GM10266 (cell line): ENCODE results near the gene UVRAG.

Experiments
- DNase-seq: peaks from one replicate; pipeline ENCODE4 v3.0.0; 2012; ENCODE audit errors: extremely low spot score
- TF ChIP-seq, protein P1 (sequence below): IDR thresholded peaks from 2 replicates; pipeline ENCODE4 v1.5.1; 2012; ENCODE audit warnings: mild to moderate bottlenecking, low read depth; ENCODE audit not compliant: control insufficient read depth, insufficient read depth; ENCODE audit errors: missing control alignments

Gene UVRAG

DNA sequence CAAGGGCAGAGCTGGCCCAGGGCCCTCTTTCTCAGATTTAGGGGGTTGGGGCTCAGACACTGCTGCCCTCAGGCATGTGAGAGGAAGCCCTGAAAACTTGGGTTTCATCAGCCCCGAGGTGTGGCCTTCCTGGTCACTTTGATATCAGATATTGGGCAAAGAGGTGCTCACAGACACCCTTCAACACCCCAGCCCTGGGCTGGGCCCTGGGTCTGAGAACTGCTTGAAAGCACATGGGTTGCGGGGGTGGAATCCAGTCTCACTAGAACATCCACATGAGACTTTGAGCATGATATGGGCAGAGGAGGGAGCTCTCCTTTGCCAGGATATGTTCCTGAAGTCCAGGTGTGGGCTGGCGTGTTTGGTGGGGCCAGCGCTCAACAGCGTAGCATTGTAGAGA is 36.0 kb upstream of the UVRAG start:
- no peak for DNase-seq

DNA sequence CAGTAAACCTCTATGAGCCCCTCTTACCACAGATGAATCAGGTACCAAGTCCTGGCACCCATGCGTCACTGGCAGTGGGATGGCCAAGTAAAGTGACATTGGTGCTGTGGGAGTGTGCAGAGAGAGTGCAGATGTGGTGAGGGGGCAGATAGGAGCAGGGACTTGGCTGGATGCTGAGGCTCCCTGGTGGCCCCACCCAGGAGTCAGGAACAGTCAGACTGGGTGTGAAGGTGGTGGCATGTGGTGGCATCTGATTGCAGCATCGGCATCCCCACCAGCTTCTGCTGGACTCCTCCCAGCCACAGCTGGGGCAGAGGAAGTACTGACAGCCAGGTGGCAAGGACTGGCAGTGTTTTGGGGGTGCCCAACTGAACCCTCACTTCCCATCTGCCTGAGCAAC is 35.0 kb upstream of the UVRAG start:
- DNase-seq, result no peak
- TF ChIP-seq, protein P1, sequence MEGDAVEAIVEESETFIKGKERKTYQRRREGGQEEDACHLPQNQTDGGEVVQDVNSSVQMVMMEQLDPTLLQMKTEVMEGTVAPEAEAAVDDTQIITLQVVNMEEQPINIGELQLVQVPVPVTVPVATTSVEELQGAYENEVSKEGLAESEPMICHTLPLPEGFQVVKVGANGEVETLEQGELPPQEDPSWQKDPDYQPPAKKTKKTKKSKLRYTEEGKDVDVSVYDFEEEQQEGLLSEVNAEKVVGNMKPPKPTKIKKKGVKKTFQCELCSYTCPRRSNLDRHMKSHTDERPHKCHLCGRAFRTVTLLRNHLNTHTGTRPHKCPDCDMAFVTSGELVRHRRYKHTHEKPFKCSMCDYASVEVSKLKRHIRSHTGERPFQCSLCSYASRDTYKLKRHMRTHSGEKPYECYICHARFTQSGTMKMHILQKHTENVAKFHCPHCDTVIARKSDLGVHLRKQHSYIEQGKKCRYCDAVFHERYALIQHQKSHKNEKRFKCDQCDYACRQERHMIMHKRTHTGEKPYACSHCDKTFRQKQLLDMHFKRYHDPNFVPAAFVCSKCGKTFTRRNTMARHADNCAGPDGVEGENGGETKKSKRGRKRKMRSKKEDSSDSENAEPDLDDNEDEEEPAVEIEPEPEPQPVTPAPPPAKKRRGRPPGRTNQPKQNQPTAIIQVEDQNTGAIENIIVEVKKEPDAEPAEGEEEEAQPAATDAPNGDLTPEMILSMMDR, result no peak

More for the DNA sequence above, 36.0 kb upstream of the UVRAG start:
- TF ChIP-seq, protein P1, result no peak

DNA sequence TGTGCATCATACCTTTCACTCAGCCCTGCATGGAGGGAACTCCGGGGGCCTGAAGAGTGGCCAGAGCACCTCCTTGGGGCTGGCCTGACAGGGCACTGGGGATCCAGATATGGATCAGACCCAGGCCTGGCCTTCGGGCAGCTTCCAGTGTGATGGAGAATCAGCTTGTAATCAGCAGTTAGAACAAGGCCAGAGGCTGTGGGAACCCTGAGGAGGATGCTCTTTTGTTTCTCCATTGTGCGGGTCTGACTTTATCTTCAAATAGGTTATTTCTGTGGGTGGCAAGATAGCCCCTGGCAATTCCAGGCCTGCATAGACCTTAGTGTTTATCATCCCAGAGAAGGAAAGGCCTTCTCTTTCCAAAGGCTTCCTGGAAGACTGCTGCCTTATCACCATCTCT is 34.1 kb upstream of the UVRAG start:
- TF ChIP-seq, protein P1, result no peak
- no peak for DNase-seq

DNA sequence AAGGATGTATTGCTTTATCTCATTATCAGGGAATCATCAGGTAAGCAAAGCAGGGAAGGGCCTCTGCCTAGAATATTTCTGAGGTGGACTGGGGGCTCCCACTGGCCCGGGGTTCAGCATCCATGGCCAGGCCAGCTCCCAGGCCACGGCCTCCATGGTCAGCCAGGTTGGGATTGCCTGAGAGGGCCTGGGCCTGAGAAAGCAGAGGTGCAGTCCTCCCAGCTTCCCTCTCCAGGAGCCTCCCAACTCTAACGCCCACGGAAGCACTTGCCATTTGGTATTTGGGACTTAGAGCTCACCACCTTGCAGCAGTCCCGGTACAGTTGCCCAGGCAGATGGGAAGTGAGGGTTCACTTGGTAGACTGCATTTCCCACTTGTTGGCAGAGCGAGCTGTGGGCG is 33.7 kb upstream of the UVRAG start:
- TF ChIP-seq, protein P1, result no peak
- DNase-seq, result no peak

DNA sequence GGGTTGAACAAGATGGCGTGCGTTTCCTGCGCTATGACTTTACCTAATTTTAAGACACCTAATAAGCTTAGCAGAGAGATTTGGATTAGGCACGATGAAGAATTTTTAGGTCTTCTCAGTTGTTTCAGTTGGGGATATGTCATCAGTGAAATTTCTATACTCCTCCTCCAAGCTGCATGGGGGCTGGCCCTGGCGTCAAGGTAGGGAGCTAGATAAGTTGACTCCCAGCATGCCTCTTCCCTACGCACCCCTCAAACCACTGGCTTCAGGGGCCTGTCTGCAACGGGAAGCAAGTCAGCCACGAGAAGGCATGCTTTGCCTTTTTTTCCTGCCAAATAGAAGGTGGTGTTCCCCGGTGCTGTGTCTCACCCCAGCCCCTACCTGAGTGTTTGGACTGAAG is 33.2 kb upstream of the UVRAG start:
- DNase-seq, result no peak
- TF ChIP-seq, protein P1, result no peak

DNA sequence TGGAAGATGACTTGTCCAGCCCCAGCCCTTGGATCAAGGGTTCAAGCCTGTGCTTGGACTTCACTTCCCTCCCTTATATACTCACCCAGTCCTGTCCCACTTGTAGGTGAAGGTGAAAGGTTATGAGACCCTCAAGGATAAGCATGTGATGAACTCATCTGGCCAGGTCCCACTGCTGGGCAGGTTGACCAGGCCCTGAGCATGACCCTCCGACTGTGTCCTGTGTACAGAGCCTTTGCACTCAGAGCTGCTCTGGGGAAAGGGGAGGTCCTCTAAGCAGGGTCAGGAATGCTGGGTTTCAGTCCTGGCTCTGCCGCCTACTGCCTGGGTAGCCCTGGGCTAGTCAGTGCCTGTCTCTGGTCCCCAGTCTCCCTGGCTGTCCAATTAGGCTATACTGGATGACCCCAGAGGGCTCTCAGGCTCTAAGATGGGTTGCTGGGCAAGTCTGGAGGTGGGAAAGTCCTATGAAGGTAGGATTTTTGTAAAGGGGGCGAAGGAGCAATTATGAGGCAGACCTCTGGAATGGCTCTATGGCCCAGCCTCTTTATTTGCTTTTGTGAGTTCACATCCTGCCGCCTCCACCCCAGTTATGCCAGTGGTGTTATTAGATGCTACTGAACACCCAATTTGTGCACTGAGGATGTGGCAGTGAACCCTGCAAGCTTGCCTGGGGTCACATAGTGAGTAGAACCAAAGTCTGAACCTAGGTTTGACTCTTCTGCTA is 32.3 kb upstream of the UVRAG start:
- no peak for DNase-seq
- TF ChIP-seq, protein P1, result no peak

DNA sequence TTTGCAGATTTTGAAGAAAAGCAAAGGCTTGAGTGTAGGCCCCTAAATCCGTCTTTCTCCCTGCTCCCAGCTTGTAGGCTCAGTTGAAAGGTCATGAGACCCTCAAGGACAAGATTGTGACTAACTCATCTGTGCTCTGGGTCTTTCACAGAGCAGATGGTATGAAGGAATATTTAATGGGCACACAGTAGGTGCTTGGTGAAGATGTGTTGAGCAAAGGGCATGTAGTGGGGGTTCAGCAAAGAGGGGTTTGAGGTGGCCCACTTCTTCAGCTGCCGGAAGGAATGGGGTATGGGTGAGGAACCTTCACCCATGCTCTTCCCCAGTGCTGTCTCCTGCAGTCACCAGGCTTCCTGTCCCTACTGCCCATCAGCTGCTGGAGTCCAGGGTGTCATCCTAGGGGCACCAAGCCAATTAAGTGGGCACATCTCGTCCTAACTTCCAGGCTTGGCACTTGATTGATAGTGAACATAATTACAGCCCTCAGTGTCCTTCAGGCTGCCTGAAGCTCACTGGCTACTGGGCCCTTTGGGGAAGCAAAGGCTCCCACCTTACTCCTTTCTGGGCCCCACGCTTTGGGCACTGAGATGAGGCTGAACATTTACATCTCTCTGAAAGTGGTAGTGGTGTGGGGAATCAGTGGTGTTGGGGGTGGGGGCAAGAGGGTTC is 31.5 kb upstream of the UVRAG start:
- TF ChIP-seq, protein P1, result no peak
- DNase-seq, result no peak
